Measurements from ENCODE around the gene FSTL5.

GRCh38 chr4:161442921-161443320 lies 720.9 kb downstream of the FSTL5 start:
- TF ChIP-seq, protein P1, sequence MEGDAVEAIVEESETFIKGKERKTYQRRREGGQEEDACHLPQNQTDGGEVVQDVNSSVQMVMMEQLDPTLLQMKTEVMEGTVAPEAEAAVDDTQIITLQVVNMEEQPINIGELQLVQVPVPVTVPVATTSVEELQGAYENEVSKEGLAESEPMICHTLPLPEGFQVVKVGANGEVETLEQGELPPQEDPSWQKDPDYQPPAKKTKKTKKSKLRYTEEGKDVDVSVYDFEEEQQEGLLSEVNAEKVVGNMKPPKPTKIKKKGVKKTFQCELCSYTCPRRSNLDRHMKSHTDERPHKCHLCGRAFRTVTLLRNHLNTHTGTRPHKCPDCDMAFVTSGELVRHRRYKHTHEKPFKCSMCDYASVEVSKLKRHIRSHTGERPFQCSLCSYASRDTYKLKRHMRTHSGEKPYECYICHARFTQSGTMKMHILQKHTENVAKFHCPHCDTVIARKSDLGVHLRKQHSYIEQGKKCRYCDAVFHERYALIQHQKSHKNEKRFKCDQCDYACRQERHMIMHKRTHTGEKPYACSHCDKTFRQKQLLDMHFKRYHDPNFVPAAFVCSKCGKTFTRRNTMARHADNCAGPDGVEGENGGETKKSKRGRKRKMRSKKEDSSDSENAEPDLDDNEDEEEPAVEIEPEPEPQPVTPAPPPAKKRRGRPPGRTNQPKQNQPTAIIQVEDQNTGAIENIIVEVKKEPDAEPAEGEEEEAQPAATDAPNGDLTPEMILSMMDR (conservative IDR thresholded peaks at IDR 0.05) = no peak
- TF ChIP-seq EZH2 (IDR thresholded peaks at IDR 0.05; ENCODE audit: low read depth) = no peak
